K562 (cell line): ENCODE data around the gene SMARCC1. TPM values are rescaled to one million over a fixed set of nuclear protein-coding genes. Genes with fewer than 3 reads are reported as not detected.

ENCODE experiments used
- AFF1 ChIP-seq, 2 experiments: fragments of 450-650 bp; IDR thresholded peaks; 2 replicates each; pipeline ENCODE4 v1.6.1; 2018; ENCODE audit warnings: mild to moderate bottlenecking in 2 of 2, low read depth in 1 of 2; ENCODE audit not compliant: partially characterized antibody in 2 of 2
- CHD2 ChIP-seq: IDR thresholded peaks from 2 replicates; pipeline ENCODE4 v1.6.1; 2011; ENCODE audit warnings: low read depth, low read length
- E4F1 ChIP-seq: fragments of 250-450 bp; sonication (Bioruptor Pico); IDR thresholded peaks from 2 replicates; pipeline ENCODE4 v1.5.0; 2021; ENCODE audit warnings: mild to moderate bottlenecking, borderline replicate concordance
- ETS1 ChIP-seq: conservative IDR thresholded peaks from 2 replicates; pipeline ENCODE4 v1.6.1; 2011; ENCODE audit warnings: low read depth, mild to moderate bottlenecking, low read length; ENCODE audit not compliant: control insufficient read depth
- HIVEP1 ChIP-seq: fragments of 250-450 bp; sonication (Bioruptor Pico); IDR thresholded peaks from 2 replicates; pipeline ENCODE4 v1.4.0; 2020; ENCODE audit warnings: mild to moderate bottlenecking
- KAT8 ChIP-seq: fragments of 450-650 bp; IDR thresholded peaks from 2 replicates; pipeline ENCODE4 v1.6.1; 2016; ENCODE audit warnings: low read depth, mild to moderate bottlenecking
- MLLT1 ChIP-seq, 2 experiments: fragments of 450-650 bp; IDR thresholded peaks; 2 replicates each; pipeline ENCODE4 v1.6.1; 2016
- NFIC ChIP-seq: fragments of 450-650 bp; IDR thresholded peaks from 2 replicates; pipeline ENCODE4 v1.6.1; 2017; ENCODE audit warnings: mild to moderate bottlenecking, inconsistent platforms
- NRF1 ChIP-seq, 2 experiments: fragments of 450-650 bp; IDR thresholded peaks in 1 of 2; conservative IDR thresholded peaks in 1 of 2; 2 replicates each; pipeline ENCODE4 v1.6.1; 2014; ENCODE audit warnings: mild to moderate bottlenecking in 2 of 2
- THAP7 ChIP-seq: fragments of 250-450 bp; sonication (Bioruptor Pico); IDR thresholded peaks from 2 replicates; pipeline ENCODE4 v1.5.0; 2021
- UBTF ChIP-seq, 2 experiments: IDR thresholded peaks; 2 replicates each; pipeline ENCODE4 v1.6.1; 2012; ENCODE audit warnings: improper control_type of control experiment in 2 of 2, low read depth in 2 of 2, low read length in 2 of 2, borderline replicate concordance in 1 of 2
- ZBTB7A ChIP-seq: IDR thresholded peaks from 2 replicates; pipeline ENCODE4 v1.6.1; 2011; ENCODE audit warnings: low read depth, mild to moderate bottlenecking, low read length, moderate library complexity, borderline replicate concordance; ENCODE audit not compliant: control insufficient read depth
- ZFP1 ChIP-seq: fragments of 450-650 bp; formaldehyde crosslinking; IDR thresholded peaks from 2 replicates; pipeline ENCODE4 v1.4.0; 2020; ENCODE audit warnings: mild to moderate bottlenecking, mixed read lengths
- polyA plus RNA-seq, 8 experiments: library from polyadenylated mRNA; depleted of rRNA in 4 of 8; stranded (reverse) in 5 of 8; unstranded in 3 of 8; fragments of >200 nt; fragmentation: Nextera tagmentation in 2 of 8; fragmentation: Illumina TruSeq in 1 of 8; extraction: Ambion mirVana in 2 of 8; extraction: Trizol in 1 of 8; gene quantifications; 2 replicates each; pipeline versions ENCODE4 v1.2.1 to v1.2.3, GENCODE V29; 2011 to 2014; ENCODE audit warnings: inconsistent platforms in 1 of 8, missing spikeins in 1 of 8
- total RNA-seq, 7 experiments: library from RNA; depleted of rRNA in 6 of 7; stranded (reverse); fragments of >200 nt in 6 of 7; fragmentation: Illumina TruSeq in 2 of 7; extraction: Trizol in 2 of 7; gene quantifications; 2 replicates each; pipeline versions ENCODE4 v1.2.1 to v1.2.3, GENCODE V29; 2011 to 2021; ENCODE audit warnings: low replicate concordance in 1 of 7

SMARCC1 gene
- total and polyA plus RNA-seq, 9 of the 15 experiments (the other 6 are each of a cell fraction or from before 2014, with no cell fraction given) = 20.7 to 199 (median 66.0) TPM

- TF ChIP-seq E4F1 = no peak
- TF ChIP-seq ETS1 = peak; percentile 83
- TF ChIP-seq UBTF (IDR thresholded peaks at IDR 0.05; ENCODE audit: borderline replicate concordance in 1 of 2, low read depth in 2 of 2, low read length in 2 of 2) = peak in 1 of 2 experiments; percentile 97
- peak in 1 of 2 experiments; percentile 85; a peak in 2 of 4 replicates for TF ChIP-seq MLLT1 (IDR thresholded peaks at IDR 0.05)
- 0 out of 2 replicates have a peak, but pooled peaks have one; percentile 68 for TF ChIP-seq THAP7 (CRISPR knock-in tag)
- TF ChIP-seq KAT8 = no peak
- TF ChIP-seq NFIC = peak; percentile 41; the same call in 1 of the 2 replicates
- peak; percentile 95 for TF ChIP-seq CHD2
- TF ChIP-seq ZBTB7A = peak; percentile 43; the same call in 1 of the 2 replicates
- TF ChIP-seq NRF1 (conservative IDR thresholded peaks at IDR 0.05 in 1 of 2, IDR thresholded peaks at IDR 0.05 in 1 of 2) = peak; percentile 98 to 99
- peak; percentile 22 to 55 for TF ChIP-seq AFF1 (IDR thresholded peaks at IDR 0.05; ENCODE audit: low read depth in 1 of 2, partially characterized antibody in 2 of 2)
- no peak for TF ChIP-seq ZFP1
- TF ChIP-seq HIVEP1 (CRISPR knock-in tag) = no peak
Measured at GRCh38 chr3:47781685-47782445, at the start of gene SMARCC1 (continued).
